Peyer's patch (tissue), 4 donors: Measurements from ENCODE around the gene PDE4D. TPM values are rescaled to one million over a fixed set of nuclear protein-coding genes. Genes with fewer than 3 reads are reported as not detected.

Source experiments
- DNase-seq, 3 donors: peaks; one replicate each; pipeline ENCODE4 v3.0.0-alpha.2; 2017 to 2019
- H3K27ac ChIP-seq, 4 donors: fragments of 200-600 bp; sonication (generic); one replicate each; pipeline ENCODE4 v1.5.1; 2016 to 2019
- H3K27me3 ChIP-seq, 2 donors: fragments of 200-600 bp; sonication (generic); one replicate each; pipeline ENCODE4 v1.5.1; 2019
- H3K36me3 ChIP-seq, 3 donors: fragments of 200-600 bp; sonication (generic); one replicate each; pipeline ENCODE4 v1.5.1; 2016 to 2019
- H3K4me1 ChIP-seq, 4 donors: fragments of 200-600 bp; sonication (generic); one replicate each; pipeline ENCODE4 v1.5.1; 2016 to 2019
- H3K4me3 ChIP-seq, 4 donors: fragments of 200-600 bp; sonication (generic); 1 replicate in 3 of 4; 2 replicates in 1 of 4; pipeline ENCODE4 v1.5.1; 2016 to 2019; ENCODE audit warnings: mild to moderate bottlenecking in 1 of 4
- H3K9me3 ChIP-seq, 4 donors: fragments of 200-600 bp; sonication (generic); one replicate each; pipeline ENCODE4 v1.5.1; 2016 to 2019; ENCODE audit warnings: mild to moderate bottlenecking in 1 of 4
- CTCF ChIP-seq, 6 experiments: fragments of 450-650 bp in 4 of 6; fragments of 200-600 bp in 2 of 6; sonication (generic) in 1 of 6; IDR thresholded peaks; one replicate each; pipeline ENCODE4 v1.5.1; 2017 to 2019; ENCODE audit warnings: antibody characterized with exemption in 6 of 6, mild to moderate bottlenecking in 3 of 6, moderate library complexity in 1 of 6
- POLR2A ChIP-seq, 2 donors: fragments of 450-650 bp; IDR thresholded peaks; one replicate each; pipeline ENCODE4 v1.5.1; 2017; ENCODE audit warnings: antibody characterized with exemption in 2 of 2, mild to moderate bottlenecking in 2 of 2, moderate library complexity in 2 of 2
- total RNA-seq, 4 donors: library from RNA; depleted of rRNA; stranded (reverse); fragments of >200 nt; gene quantifications; one replicate each; pipeline ENCODE4 v1.1.0, GENCODE V29; 2016

Gene PDE4D
- total RNA-seq, 4 donors from 2014 or later: 19.8 to 89.1 (median 43.9) TPM

- H3K27ac ChIP-seq: no peak overlapping the region
- H3K9me3 ChIP-seq: no peaks in the 10 kb centered on the region
- H3K36me3 ChIP-seq: no peaks in the 10 kb centered on the region
- no peak for DNase-seq
- no peaks in the 10 kb centered on the region for H3K4me1 ChIP-seq
- peaks cover 0 to under 1% of the 10 kb centered on the region in 2 donors for H3K27me3 ChIP-seq
- no peak for TF ChIP-seq POLR2A (IDR thresholded peaks at IDR 0.05)
- no peak for TF ChIP-seq CTCF (IDR thresholded peaks at IDR 0.05)
- no peak overlapping the region for H3K4me3 ChIP-seq
These were observed 6.3 kb downstream of the PDE4D start for GRCh38 chr5:59887274-59887673.

GRCh38 chr5:59874675-59875074 lies 18.9 kb downstream of the PDE4D start:
- no peaks in the 10 kb centered on the region for H3K9me3 ChIP-seq
- H3K36me3 ChIP-seq: no peaks in the 10 kb centered on the region
- DNase-seq: no peak
- no peak overlapping the region for H3K27ac ChIP-seq
- H3K4me1 ChIP-seq: no peaks in the 10 kb centered on the region
- H3K4me3 ChIP-seq: no peak overlapping the region
- H3K27me3 ChIP-seq: no peaks in the 10 kb centered on the region
- TF ChIP-seq POLR2A (IDR thresholded peaks at IDR 0.05) (no peak), CTCF (IDR thresholded peaks at IDR 0.05) (no peak)

- Histone ChIP-seq H3K4me3 (no peak overlapping the region), H3K36me3 (no peaks in the 10 kb centered on the region), H3K27ac (no peak overlapping the region), H3K4me1 (no peaks in the 10 kb centered on the region), H3K9me3 (no peaks in the 10 kb centered on the region), H3K27me3 (no peaks in the 10 kb centered on the region)
- TF ChIP-seq CTCF (IDR thresholded peaks at IDR 0.05) (no peak), POLR2A (IDR thresholded peaks at IDR 0.05) (no peak)
- no peak for DNase-seq
These were observed 20.4 kb downstream of the PDE4D start for GRCh38 chr5:59873113-59873512.

GRCh38 chr5:59866661-59867060 lies 26.9 kb downstream of the PDE4D start:
- Histone ChIP-seq H3K9me3 (no peaks in the 10 kb centered on the region), H3K27me3 (no peaks in the 10 kb centered on the region)
- TF ChIP-seq CTCF (IDR thresholded peaks at IDR 0.05) (no peak), POLR2A (IDR thresholded peaks at IDR 0.05) (no peak)

GRCh38 chr5:59864718-59865117 lies 28.8 kb downstream of the PDE4D start:
- no peaks in the 10 kb centered on the region for H3K36me3 ChIP-seq
- no peaks in the 10 kb centered on the region for H3K27me3 ChIP-seq
- H3K4me1 ChIP-seq: no peaks in the 10 kb centered on the region
- H3K27ac ChIP-seq: no peak overlapping the region
- H3K4me3 ChIP-seq: no peak overlapping the region
- no peak for DNase-seq
- no peaks in the 10 kb centered on the region for H3K9me3 ChIP-seq
- no peak for TF ChIP-seq CTCF (IDR thresholded peaks at IDR 0.05)

More at GRCh38 chr5:59866661-59867060, 26.9 kb downstream of the PDE4D start:
- Histone ChIP-seq H3K4me3 (no peak overlapping the region), H3K36me3 (no peaks in the 10 kb centered on the region), H3K4me1 (no peaks in the 10 kb centered on the region), H3K27ac (no peak overlapping the region)
- DNase-seq: no peak

GRCh38 chr5:59863777-59864176 lies 29.7 kb downstream of the PDE4D start:
- no peak for TF ChIP-seq POLR2A (IDR thresholded peaks at IDR 0.05)
- no peak for TF ChIP-seq CTCF (IDR thresholded peaks at IDR 0.05)
- Histone ChIP-seq H3K4me1 (no peaks in the 10 kb centered on the region), H3K36me3 (no peaks in the 10 kb centered on the region), H3K4me3 (no peak overlapping the region), H3K9me3 (no peaks in the 10 kb centered on the region), H3K27ac (no peak overlapping the region), H3K27me3 (no peaks in the 10 kb centered on the region)
- no peak for DNase-seq
